Right lung (tissue), 5 donors: ENCODE data around the gene TMEM203. TPM values are rescaled to one million over a fixed set of nuclear protein-coding genes. Genes with fewer than 3 reads are reported as not detected.

ENCODE experiments used
- DNase-seq, 2 donors: peaks; one replicate each; pipeline ENCODE4 v3.0.0-alpha.2; 2013
- polyA plus RNA-seq, 5 donors: library from polyadenylated mRNA; unstranded; fragments of 120-200 nt; gene quantifications; one replicate each; pipeline versions ENCODE4 v1.2.1 to v1.2.3, GENCODE V29; 2013; ENCODE audit warnings: inconsistent platforms in 1 of 5, low replicate concordance in 1 of 5; ENCODE audit not compliant: insufficient read length in 5 of 5, insufficient read depth in 1 of 5

Gene TMEM203
- polyA plus RNA-seq, 5 donors, result 31.5 to 40.1 (median 35.4) TPM

DNA sequence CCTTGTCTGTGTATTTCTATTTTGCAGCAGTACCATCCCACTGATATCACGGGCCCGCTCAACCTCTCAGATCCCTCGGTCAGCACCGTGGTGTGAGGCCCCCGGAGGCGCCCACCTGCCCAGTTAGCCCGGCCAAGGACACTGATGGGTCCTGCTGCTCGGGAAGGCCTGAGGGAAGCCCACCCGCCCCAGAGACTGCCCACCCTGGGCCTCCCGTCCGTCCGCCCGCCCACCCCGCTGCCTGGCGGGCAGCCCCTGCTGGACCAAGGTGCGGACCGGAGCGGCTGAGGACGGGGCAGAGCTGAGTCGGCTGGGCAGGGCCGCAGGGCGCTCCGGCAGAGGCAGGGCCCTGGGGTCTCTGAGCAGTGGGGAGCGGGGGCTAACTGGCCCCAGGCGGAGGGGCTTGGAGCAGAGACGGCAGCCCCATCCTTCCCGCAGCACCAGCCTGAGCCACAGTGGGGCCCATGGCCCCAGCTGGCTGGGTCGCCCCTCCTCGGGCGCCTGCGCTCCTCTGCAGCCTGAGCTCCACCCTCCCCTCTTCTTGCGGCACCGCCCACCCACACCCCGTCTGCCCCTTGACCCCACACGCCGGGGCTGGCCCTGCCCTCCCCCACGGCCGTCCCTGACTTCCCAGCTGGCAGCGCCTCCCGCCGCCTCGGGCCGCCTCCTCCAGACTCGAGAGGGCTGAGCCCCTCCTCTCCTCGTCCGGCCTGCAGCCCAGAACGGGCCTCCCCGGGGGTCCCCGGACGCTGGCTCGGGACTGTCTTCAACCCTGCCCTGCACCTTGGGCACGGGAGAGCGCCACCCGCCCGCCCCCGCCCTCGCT, 37.5 kb downstream of the TMEM203 start:
- DNase-seq, result peak in 1 of 2 donors; percentile 24

- DNase-seq, result no peak
Observed at GRCh38 chr9:137167277-137167746, 38.1 kb downstream of the TMEM203 start.

- no peak for DNase-seq
Observed at GRCh38 chr9:137166380-137167229, 38.8 kb downstream of the TMEM203 start.

DNA sequence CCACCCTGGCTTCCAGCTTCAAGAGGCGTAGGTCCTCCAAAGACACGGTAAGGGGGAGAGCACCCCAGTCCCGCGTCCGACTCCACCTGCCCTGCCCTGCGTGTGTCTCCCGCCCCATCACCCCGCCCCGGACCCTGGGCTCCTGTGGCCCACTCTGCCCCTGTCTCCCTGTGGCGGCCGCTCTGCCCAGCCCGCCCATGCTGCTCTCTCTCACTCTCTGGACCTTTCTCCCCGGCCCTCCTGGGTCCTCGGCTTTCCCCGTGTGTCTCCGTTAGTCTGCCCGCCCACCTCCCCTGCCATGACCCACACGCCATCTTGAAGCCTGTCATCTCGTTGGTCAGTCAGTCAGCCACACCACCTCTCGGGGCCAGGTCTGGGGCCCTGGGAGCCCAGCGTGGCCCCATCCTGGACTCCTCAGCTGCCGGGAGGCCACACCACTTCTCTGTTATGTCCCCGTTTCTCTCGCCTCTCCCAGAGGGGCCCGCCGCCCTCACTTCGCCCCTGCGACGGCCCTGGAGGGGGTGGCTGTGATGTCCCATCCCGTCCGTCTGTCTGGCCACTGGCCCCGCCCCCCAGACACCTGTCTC, 40.1 kb downstream of the TMEM203 start:
- DNase-seq, result no peak

GRCh38 chr9:137164370-137165249, 40.8 kb downstream of the TMEM203 start:
- DNase-seq, result no peak

GRCh38 chr9:137163805-137164204, 41.6 kb downstream of the TMEM203 start:
- DNase-seq, result no peak

- DNase-seq, result no peak
Observed at GRCh38 chr9:137163365-137163715, 42.1 kb downstream of the TMEM203 start.

- no peak for DNase-seq
Observed at GRCh38 chr9:137162505-137163364, 42.7 kb downstream of the TMEM203 start.

DNA sequence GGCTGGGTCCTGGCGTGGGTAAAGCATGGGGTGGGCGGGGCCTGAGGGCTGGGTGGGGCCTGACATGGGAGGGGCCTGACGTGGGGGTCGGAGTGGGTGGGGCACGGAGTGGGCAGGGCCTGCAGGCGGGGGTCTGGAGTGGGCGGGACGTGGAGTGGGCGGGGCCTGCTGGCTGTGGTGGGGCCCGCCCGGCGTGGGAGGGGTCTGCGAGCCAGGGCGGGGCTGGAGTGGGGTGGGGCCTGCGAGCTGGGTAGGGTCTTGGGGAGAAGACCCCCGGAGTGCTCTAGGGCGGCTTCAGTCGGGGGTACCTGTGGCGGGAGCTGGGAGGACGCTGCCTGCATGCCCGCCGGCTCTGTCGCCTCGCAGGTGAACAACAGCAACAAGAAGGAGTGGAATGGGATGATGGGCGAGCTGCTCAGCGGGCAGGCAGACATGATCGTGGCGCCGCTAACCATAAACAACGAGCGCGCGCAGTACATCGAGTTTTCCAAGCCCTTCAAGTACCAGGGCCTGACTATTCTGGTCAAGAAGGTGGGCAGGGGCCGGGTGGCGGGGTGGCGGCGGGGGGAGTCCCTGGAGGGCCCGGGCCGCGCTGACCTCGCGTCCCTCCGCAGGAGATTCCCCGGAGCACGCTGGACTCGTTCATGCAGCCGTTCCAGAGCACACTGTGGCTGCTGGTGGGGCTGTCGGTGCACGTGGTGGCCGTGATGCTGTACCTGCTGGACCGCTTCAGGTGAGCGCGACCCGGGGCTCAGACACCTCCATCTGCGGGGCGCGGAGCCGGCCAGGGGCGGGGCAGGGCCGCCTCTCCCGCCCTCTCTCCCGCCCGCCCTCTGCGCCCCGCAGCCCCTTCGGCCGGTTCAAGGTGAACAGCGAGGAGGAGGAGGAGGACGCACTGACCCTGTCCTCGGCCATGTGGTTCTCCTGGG, 43.6 kb downstream of the TMEM203 start:
- DNase-seq, result no peak

- no peak for DNase-seq
Observed at GRCh38 chr9:137160716-137161557, 44.5 kb downstream of the TMEM203 start.

- no peak for DNase-seq
Observed at GRCh38 chr9:137160054-137160425, 45.4 kb downstream of the TMEM203 start.

DNA sequence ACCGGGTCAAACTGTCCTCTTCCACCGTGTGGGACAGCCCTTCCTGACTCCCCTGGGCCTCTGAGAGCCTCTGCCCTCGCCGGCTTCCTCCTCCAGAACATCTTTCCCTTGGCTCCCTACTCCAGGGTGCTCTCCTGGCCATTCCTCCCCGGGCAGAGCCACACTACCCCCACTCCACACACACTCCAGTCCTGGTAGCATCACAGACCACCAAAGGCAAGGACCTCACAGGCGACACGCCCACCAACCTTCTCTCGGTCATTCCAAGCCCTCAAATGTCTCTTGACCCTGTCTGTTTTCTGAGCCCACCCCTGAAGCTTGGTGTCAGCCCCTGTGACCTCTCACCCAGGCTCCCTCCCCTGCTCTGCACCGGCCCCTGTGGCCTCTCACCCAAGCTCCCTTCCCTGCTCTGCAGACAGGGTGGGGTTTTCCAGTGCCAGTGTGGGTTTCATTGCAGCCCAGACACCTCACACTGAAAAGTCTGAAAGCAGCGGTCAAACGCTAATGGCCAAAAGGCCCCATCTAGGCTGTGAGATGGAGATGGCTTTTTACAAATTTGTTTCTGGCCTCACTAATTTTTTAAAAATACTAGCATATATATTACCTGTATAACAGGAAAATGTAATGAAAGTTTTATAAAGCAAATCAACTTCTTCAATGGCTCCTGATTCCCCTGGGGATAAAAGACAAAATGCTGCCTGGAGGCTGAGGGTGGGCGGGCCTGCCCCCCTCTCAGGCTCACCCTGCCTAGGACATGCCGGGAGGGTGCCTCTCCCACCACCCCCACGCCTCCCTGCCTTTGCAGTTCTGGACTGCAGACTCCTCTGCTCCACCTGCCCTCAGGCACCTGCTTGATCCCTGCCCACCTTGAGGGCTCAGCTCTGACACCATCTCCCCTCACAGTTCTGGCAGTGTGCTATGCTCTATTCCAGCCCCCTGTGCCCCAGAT, 46.1 kb downstream of the TMEM203 start:
- no peak for DNase-seq

GRCh38 chr9:137158625-137159024, 46.8 kb downstream of the TMEM203 start:
- DNase-seq, result no peak

GRCh38 chr9:137157618-137158415, 47.6 kb downstream of the TMEM203 start:
- no peak for DNase-seq

DNA sequence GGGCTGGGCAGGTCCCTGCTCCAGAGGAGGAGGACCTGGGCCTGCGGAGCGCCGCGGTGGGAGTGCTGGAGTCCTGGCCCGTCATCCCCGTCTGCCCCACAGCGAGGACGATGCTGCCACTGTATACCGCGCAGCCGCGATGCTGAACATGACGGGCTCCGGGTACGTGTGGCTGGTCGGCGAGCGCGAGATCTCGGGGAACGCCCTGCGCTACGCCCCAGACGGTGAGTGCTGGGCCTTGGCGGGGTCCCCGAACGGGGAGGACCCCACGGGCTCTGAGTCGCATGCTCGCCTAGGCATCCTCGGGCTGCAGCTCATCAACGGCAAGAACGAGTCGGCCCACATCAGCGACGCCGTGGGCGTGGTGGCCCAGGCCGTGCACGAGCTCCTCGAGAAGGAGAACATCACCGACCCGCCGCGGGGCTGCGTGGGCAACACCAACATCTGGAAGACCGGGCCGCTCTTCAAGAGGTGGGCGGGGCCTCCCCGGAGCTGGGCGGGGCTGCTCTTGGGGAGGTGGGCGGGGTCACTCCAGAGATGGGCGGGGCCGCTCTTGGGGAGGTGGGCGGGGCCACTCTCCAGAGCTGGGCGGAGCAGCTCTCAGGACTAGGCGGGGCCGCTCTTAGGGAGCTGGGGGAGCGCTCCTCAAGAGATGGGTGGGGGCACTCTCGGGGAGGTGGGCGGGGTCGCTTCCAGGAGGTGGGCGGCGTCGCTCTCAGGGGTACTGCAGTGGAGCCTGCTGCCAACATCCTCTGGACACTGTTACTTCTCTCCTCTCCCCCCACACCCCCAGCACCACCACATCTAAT, 48.7 kb downstream of the TMEM203 start:
- DNase-seq, result no peak
